ENCODE data around the gene APC2.

The APC2 gene

DNA sequence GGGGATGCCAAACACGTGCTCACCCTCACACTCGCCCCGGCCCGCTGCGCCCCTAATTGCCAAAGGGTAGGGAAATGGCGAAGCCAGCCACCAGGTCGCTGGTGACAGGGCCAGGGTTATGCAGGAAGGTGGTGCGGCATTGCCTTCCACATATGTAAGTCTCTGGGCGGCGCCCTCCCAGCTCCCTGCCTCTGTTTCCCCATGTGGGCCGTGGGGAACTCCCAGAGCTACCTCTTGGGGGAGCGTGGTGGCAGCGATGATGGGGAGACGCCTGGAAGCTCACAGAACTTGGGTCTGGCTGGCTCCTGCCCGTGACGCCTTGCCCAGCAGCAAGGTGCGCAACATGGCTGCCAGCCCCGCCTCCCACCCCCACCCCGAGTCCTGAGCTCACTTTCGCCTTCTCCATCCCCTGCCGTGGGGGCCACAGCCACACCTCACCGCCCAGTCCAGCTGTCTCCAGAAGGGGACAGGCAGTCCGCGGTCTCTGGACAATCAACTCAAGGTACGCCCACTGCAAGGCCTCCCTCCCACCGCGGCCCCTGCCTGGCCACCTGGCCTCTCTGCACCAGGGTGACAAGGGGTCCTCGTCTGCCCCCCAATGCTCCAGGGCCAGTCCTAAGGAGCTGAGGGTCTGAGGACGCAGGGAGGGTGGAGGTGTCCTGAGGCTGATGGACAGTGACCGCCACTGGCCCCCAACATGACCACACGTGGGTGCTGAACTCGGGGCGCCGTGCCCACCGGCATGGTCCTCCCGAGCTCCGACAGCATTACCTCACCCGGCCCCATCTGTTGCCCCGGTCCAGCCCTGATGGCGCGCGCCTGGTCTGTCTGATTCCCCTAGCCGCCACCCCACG, 22.5 kb downstream of the APC2 start:
- Histone ChIP-seq H3K27me3 (ENCODE audit: control insufficient read depth, low read length) (peaks cover 39% of the 10 kb centered on the region), H3K9me2 (replicated peaks; ENCODE audit: control insufficient read depth, low read length) (no peaks in the 10 kb centered on the region), H3K36me3 (ENCODE audit: control insufficient read depth, low read length) (peaks cover 8% of the 10 kb centered on the region), H3K27ac (ENCODE audit: low read depth, low read length) (no peak overlapping the region), H3K79me2 (ENCODE audit: control insufficient read depth, low read length) (peaks cover 14% of the 10 kb centered on the region), H4K20me1 (ENCODE audit: control insufficient read depth, insufficient read depth, low read depth, low read length) (peaks cover 19% of the 10 kb centered on the region; the same call in 1 of the 2 replicates), H3K4me1 (ENCODE audit: control insufficient read depth, low read length) (peaks cover 25% of the 10 kb centered on the region), H3K4me2 (ENCODE audit: low read length) (no peak overlapping the region), H3K4me3 (ENCODE audit: low read length) (no peak overlapping the region), H3K9me3 (ENCODE audit: control insufficient read depth, insufficient read depth, low read length) (no peaks in the 10 kb centered on the region), H3F3A (ENCODE audit: control insufficient read depth, insufficient read depth) (0 out of 2 replicates have a peak, but pooled peaks cover 4% of the 10 kb centered on the region)
- TF ChIP-seq EZH2phosphoT487 (IDR thresholded peaks at IDR 0.05; ENCODE audit: borderline replicate concordance, low read length) = no peak
- TF ChIP-seq, protein P1, sequence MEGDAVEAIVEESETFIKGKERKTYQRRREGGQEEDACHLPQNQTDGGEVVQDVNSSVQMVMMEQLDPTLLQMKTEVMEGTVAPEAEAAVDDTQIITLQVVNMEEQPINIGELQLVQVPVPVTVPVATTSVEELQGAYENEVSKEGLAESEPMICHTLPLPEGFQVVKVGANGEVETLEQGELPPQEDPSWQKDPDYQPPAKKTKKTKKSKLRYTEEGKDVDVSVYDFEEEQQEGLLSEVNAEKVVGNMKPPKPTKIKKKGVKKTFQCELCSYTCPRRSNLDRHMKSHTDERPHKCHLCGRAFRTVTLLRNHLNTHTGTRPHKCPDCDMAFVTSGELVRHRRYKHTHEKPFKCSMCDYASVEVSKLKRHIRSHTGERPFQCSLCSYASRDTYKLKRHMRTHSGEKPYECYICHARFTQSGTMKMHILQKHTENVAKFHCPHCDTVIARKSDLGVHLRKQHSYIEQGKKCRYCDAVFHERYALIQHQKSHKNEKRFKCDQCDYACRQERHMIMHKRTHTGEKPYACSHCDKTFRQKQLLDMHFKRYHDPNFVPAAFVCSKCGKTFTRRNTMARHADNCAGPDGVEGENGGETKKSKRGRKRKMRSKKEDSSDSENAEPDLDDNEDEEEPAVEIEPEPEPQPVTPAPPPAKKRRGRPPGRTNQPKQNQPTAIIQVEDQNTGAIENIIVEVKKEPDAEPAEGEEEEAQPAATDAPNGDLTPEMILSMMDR (IDR thresholded peaks at IDR 0.05; ENCODE audit: low read depth, low read length, poor library complexity, severe bottlenecking) = no peak

DNA sequence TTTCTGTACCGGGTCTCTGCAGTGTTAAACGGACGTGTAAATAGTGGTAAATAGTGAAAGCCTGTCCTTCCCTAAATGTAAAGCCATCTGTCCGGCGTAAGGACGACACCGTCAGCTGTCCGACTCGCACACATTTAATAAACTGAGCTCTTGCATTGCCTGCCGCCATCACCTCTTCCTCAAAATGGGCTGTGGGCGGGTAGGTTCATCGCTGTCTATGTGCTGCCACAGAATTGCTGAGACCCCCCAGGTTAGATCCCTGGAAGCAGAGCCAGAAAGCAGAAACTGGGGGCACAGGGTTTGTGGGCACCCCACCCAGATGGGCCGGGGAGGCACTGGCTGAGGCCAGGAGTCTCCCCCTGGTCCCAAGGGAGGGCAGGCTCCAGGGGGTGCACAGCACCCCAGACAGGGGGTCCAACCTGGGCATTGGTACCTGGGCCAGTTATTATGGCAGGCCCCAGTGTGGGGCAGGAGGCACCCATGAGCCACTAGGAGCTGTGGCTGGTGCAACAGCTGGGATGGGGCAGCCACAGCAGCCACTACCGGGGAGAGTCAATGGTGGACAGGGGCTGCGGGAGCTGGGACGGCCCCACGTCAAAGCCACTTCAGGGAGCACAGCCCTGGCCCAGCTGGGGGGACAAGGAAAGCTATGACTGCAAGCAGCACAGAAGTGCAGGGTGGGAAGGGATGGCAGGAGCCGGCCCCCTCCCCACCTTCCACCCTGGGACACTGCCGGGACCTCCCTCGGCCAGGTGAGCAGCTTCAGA, 23.3 kb downstream of the APC2 start:
- Histone ChIP-seq H3K4me2 (ENCODE audit: low read length) (no peak overlapping the region), H3K79me2 (ENCODE audit: control insufficient read depth, low read length) (peaks cover 21% of the 10 kb centered on the region), H3K4me1 (ENCODE audit: control insufficient read depth, low read length) (peaks cover 31% of the 10 kb centered on the region), H3K4me3 (ENCODE audit: low read length) (no peak overlapping the region), H3K9me2 (replicated peaks; ENCODE audit: control insufficient read depth, low read length) (no peaks in the 10 kb centered on the region), H3K9me3 (ENCODE audit: control insufficient read depth, insufficient read depth, low read length) (no peaks in the 10 kb centered on the region), H3K36me3 (ENCODE audit: control insufficient read depth, low read length) (peaks cover 9% of the 10 kb centered on the region), H4K20me1 (ENCODE audit: control insufficient read depth, insufficient read depth, low read depth, low read length) (peaks cover 19% of the 10 kb centered on the region; the same call in 1 of the 2 replicates), H3F3A (ENCODE audit: control insufficient read depth, insufficient read depth) (0 out of 2 replicates have a peak, but pooled peaks cover 4% of the 10 kb centered on the region), H3K27ac (ENCODE audit: low read depth, low read length) (no peak overlapping the region), H3K27me3 (ENCODE audit: control insufficient read depth, low read length) (peaks cover 35% of the 10 kb centered on the region)
- TF ChIP-seq, protein P1 (IDR thresholded peaks at IDR 0.05; ENCODE audit: low read depth, low read length, poor library complexity, severe bottlenecking) = no peak
- no peak for TF ChIP-seq EZH2phosphoT487 (IDR thresholded peaks at IDR 0.05; ENCODE audit: borderline replicate concordance, low read length)

DNA sequence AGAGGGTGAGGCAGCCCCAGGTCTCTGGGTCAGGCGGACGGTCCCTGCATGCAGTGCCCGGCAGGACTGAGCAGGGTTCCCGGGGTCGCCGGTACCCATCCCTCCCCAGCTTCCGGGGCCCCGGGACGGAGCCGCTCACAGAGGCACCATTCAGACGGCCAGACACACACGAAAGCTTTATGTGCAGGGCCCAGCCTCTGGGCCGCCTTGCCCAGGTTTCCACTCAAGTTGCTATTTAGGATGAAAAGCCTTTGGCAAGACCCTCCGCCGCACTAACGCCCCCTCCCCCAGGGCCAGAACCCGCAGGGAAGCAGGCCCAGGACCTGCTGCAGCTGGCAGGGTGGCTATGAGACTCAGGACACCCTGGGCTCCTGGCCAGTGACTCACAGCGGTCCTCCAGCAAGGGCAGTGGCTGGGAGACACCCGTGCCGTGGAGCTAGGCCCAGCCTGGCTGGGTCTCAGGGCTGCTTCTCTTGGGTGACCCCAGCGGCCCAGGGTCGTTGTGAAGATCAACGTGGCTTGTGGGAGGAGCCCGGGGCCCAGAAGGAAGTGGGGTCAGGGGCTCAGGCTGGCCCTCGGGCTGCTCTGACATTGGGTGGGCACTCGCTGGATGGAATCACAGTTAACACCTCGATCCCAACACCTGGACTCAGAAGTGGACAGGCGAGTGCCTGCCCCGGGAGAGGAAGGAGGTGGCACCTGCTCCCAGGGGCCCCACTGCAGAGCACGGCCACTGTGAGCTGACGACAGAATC, 24.3 kb downstream of the APC2 start:
- peaks cover 28% of the 10 kb centered on the region for H3K79me2 ChIP-seq (ENCODE audit: control insufficient read depth, low read length)
- no peak overlapping the region for H3K4me2 ChIP-seq (ENCODE audit: low read length)
- peaks cover 32% of the 10 kb centered on the region for H3K4me1 ChIP-seq (ENCODE audit: control insufficient read depth, low read length)
- no peak overlapping the region for H3K4me3 ChIP-seq (ENCODE audit: low read length)
- H3K27ac ChIP-seq (ENCODE audit: low read depth, low read length) = no peak overlapping the region
- peaks cover 29% of the 10 kb centered on the region for H3K27me3 ChIP-seq (ENCODE audit: control insufficient read depth, low read length)
- peaks cover 19% of the 10 kb centered on the region; the same call in 1 of the 2 replicates for H4K20me1 ChIP-seq (ENCODE audit: control insufficient read depth, insufficient read depth, low read depth, low read length)
- no peaks in the 10 kb centered on the region for H3K9me3 ChIP-seq (ENCODE audit: control insufficient read depth, insufficient read depth, low read length)
- H3K36me3 ChIP-seq (ENCODE audit: control insufficient read depth, low read length) = peaks cover 9% of the 10 kb centered on the region
- TF ChIP-seq, protein P1 (IDR thresholded peaks at IDR 0.05; ENCODE audit: low read depth, low read length, poor library complexity, severe bottlenecking) = no peak
- no peak for TF ChIP-seq EZH2phosphoT487 (IDR thresholded peaks at IDR 0.05; ENCODE audit: borderline replicate concordance, low read length)
- no peaks in the 10 kb centered on the region for H3K9me2 ChIP-seq (replicated peaks; ENCODE audit: control insufficient read depth, low read length)
- 0 out of 2 replicates have a peak, but pooled peaks cover 4% of the 10 kb centered on the region for H3F3A ChIP-seq (ENCODE audit: control insufficient read depth, insufficient read depth)

All from DOHH2 (cell line).